Ishikawa (cell line): ENCODE measurements around the gene IQGAP1.

ENCODE experiments used
- CEBPB ChIP-seq: IDR thresholded peaks from 2 replicates; pipeline ENCODE4 v1.6.1; 2012
- CREB1 ChIP-seq: IDR thresholded peaks from 2 replicates; pipeline ENCODE4 v1.6.1; 2012; ENCODE audit warnings: low read depth
- EP300 ChIP-seq: IDR thresholded peaks from 2 replicates; pipeline ENCODE4 v1.6.1; 2012; ENCODE audit warnings: borderline replicate concordance
- FOXM1 ChIP-seq: IDR thresholded peaks from 2 replicates; pipeline ENCODE4 v1.6.1; 2012; ENCODE audit warnings: low read depth, borderline replicate concordance
- MAX ChIP-seq: IDR thresholded peaks from 2 replicates; pipeline ENCODE4 v1.6.1; 2012
- NFIC ChIP-seq: IDR thresholded peaks from 2 replicates; pipeline ENCODE4 v1.6.1; 2012
- RAD21 ChIP-seq: IDR thresholded peaks from 2 replicates; pipeline ENCODE4 v1.6.1; 2012; ENCODE audit warnings: low read depth
- REST ChIP-seq: IDR thresholded peaks from 2 replicates; pipeline ENCODE4 v1.6.1; 2012; ENCODE audit warnings: low read depth, mild to moderate bottlenecking
- TAF1 ChIP-seq: IDR thresholded peaks from 2 replicates; pipeline ENCODE4 v1.6.1; 2012; ENCODE audit warnings: low read depth, mild to moderate bottlenecking
- TCF12 ChIP-seq: IDR thresholded peaks from 2 replicates; pipeline ENCODE4 v1.6.1; 2012; ENCODE audit warnings: low read depth
- TEAD4 ChIP-seq: IDR thresholded peaks from 2 replicates; pipeline ENCODE4 v1.6.1; 2012
- YY1 ChIP-seq: IDR thresholded peaks from 2 replicates; pipeline ENCODE4 v1.6.1; 2012; ENCODE audit warnings: low read depth
- TF ChIP-seq, protein P1 (sequence below): IDR thresholded peaks from 2 replicates; pipeline ENCODE4 v1.6.1; 2012

DNA sequence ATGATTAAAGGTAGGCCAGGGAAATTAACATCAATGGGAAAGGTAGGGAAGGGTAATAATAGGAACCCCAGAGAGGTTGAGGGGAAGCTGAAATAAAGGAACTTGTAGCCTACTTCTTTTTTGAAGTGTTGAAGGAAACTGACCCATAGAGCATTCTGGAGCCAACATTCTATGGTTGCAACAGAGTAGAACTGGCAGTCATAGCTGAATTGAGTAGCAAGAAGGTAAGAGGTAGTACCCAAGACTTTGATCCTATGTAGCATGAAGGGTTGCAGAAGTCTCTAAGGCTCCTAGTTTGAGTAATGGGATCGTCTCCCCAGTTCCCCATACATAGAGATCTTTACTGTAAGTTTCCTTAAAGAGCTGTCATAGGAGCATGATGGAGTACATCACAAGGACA, 43.4 kb upstream of the IQGAP1 start:
- no peak for TF ChIP-seq MAX
- TF ChIP-seq RAD21 = no peak
- TF ChIP-seq YY1 = no peak
- TF ChIP-seq REST = no peak
- TF ChIP-seq TAF1 = no peak
- TF ChIP-seq FOXM1 = no peak
- TF ChIP-seq, protein P1, sequence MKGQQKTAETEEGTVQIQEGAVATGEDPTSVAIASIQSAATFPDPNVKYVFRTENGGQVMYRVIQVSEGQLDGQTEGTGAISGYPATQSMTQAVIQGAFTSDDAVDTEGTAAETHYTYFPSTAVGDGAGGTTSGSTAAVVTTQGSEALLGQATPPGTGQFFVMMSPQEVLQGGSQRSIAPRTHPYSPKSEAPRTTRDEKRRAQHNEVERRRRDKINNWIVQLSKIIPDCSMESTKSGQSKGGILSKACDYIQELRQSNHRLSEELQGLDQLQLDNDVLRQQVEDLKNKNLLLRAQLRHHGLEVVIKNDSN = no peak
- TF ChIP-seq TCF12 = no peak
- no peak for TF ChIP-seq NFIC
- TF ChIP-seq EP300 = no peak
- no peak for TF ChIP-seq CREB1
- no peak for TF ChIP-seq CEBPB
- no peak for TF ChIP-seq TEAD4
